ENCODE measurements around the gene EVI2B.

- TF ChIP-seq CTCF (IDR thresholded peaks at IDR 0.05; ENCODE audit: poor library complexity, severe bottlenecking) (no peak), EZH2 (IDR thresholded peaks at IDR 0.05; ENCODE audit: borderline replicate concordance, insufficient read depth, low read length, poor library complexity, severe bottlenecking) (no peak), POLR2AphosphoS5 (IDR thresholded peaks at IDR 0.05) (no peak), SMC3 (conservative IDR thresholded peaks at IDR 0.05; ENCODE audit: poor library complexity) (no peak), RAD21 (conservative IDR thresholded peaks at IDR 0.05) (no peak)
- TF ChIP-seq, protein P1, sequence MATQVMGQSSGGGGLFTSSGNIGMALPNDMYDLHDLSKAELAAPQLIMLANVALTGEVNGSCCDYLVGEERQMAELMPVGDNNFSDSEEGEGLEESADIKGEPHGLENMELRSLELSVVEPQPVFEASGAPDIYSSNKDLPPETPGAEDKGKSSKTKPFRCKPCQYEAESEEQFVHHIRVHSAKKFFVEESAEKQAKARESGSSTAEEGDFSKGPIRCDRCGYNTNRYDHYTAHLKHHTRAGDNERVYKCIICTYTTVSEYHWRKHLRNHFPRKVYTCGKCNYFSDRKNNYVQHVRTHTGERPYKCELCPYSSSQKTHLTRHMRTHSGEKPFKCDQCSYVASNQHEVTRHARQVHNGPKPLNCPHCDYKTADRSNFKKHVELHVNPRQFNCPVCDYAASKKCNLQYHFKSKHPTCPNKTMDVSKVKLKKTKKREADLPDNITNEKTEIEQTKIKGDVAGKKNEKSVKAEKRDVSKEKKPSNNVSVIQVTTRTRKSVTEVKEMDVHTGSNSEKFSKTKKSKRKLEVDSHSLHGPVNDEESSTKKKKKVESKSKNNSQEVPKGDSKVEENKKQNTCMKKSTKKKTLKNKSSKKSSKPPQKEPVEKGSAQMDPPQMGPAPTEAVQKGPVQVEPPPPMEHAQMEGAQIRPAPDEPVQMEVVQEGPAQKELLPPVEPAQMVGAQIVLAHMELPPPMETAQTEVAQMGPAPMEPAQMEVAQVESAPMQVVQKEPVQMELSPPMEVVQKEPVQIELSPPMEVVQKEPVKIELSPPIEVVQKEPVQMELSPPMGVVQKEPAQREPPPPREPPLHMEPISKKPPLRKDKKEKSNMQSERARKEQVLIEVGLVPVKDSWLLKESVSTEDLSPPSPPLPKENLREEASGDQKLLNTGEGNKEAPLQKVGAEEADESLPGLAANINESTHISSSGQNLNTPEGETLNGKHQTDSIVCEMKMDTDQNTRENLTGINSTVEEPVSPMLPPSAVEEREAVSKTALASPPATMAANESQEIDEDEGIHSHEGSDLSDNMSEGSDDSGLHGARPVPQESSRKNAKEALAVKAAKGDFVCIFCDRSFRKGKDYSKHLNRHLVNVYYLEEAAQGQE (IDR thresholded peaks at IDR 0.05; ENCODE audit: borderline replicate concordance): no peak
These were observed 53.7 kb downstream of the EVI2B start for GRCh38 chr17:31260151-31260550.
